Measurements from ENCODE around the gene LETMD1.
"Not testable (repeated sequence)": the region's sequence is repeated elsewhere in the genome, so short reads cannot be mapped to it uniquely, and the experiment has no call there.

Gene LETMD1

DNA sequence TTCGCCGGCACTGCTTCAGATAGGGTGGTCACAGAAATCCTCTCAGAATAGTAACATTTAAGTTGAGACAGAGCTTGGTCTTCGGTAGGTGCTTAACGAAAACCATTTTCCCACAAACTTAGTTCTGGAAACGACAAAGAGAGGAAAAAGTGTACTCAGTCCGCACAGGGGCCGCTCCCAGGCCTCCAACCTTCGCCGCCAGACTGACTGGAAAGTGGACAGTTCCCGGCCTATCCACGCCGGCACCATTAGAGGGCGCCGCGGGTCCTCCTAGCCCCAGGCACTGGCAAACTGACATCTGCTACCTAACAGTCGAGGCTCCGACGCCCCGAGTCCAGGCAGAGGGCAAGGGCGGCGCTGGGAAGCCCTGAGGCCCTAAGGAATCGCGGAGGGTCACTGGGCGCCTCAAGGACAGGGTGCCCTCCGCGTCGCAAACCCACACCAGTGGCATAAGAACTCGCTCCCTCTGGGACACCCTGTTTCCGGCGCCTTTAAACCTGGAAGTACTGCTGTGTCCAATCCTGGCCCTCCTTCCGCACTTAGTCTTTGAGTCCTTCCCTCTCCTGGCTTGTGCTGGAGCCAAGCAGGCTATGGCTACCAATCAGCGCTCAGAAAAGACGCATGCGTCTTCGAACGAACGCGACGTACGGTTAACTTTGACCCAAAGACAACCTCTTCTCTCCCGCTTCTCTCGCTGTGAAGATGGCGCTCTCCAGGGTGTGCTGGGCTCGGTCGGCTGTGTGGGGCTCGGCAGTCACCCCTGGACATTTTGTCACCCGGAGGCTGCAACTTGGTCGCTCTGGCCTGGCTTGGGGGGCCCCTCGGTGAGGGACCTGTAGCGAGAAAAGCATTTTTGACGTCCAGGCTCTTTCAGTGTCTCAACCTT lies at the start of gene LETMD1:
Gene LETMD1, plus strand, starts transcription at position 673 of the 886 bp plus-strand sequence. Its CDS starts 30 bp downstream, at position 703.
- TF ChIP-seq ZNF274 (IDR thresholded peaks at IDR 0.05; ENCODE audit: low read depth, low read length): no peak
- H3K4me3 ChIP-seq (ENCODE audit: low read length): peak within 1 kb of the TSS; percentile 95

DNA sequence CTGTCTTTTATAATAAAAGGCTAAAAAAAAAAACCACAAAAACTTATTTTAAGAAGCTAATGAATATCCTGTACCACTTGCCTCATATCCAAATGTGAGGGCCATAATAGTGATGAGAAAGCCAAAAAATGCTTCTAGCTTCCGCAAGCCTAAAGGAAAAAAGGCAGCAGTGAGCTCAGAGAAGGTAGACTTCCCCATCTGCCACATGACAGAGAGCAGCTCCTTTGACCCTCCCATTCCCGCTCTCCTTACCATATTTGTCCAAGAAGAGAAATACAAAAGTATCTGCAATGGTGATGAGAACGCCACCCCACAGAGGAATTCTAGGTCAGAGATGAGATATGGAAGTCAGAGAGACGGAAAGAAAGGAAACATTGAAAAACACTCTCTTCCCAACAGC lies 49.0 kb upstream of the LETMD1 start:
- H3K4me3 ChIP-seq (ENCODE audit: low read length): no peak overlapping the region
- no peak for TF ChIP-seq ZNF274 (IDR thresholded peaks at IDR 0.05; ENCODE audit: low read depth, low read length)

DNA sequence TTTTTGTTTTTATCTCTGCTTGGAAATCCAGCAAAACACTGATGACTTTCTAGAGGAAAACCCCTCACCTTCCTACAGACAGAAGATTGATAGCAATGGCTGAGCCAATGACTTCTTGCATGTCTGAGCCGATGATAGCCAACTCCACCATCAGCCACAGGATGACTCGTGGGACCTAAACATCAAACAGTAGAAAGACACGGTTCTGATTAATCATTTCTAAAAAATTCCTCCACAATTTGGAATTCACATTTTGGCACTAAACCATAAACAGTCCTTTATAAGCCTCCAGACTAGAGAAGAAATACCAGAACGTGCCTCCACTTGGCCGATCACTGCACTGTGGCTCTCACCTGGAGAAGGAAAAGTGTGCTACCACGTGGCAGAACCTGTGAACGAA lies 47.9 kb upstream of the LETMD1 start:
- H3K4me3 ChIP-seq (ENCODE audit: low read length): no peak overlapping the region
- TF ChIP-seq ZNF274 (IDR thresholded peaks at IDR 0.05; ENCODE audit: low read depth, low read length): no peak

DNA sequence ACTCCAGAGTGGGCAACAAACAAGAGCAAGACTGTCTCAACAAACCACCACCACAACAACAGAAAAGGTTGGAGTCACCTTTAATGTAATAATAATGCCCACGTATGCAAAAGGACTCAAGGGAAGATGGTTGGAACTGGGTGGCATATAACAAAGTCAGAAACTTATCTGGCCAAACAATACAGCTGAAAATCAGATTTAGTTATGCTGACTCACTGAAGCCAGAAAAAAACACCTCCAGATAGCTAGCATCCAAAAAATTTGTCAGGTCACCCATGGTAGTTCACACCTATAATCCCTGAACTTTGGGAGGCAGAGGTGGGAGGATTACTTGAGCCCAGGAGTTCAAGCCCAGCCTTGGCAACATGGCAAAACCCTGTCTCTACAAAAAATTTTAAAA lies 46.3 kb upstream of the LETMD1 start:
- no peak for TF ChIP-seq ZNF274 (IDR thresholded peaks at IDR 0.05; ENCODE audit: low read depth, low read length)
- no peak overlapping the region for H3K4me3 ChIP-seq (ENCODE audit: low read length)

DNA sequence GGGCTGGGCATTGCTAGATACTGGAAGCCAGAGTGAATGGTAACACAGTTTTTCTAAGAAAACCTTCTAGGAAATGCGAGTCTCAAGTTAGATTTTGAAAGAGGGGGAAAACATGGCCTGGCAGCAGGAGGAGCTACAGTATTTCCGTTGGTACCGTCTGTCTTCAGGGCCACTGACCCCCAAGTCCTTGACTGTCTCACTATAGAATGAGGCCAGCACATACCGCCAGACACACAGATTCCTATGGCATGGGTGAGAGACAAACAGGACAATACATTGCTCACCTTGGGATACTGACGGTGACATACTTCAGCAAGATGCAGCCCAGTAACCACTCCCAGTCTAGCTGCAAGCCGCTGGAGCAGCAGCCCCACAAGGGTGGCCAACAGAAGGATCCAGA lies 43.6 kb upstream of the LETMD1 start:
- TF ChIP-seq ZNF274 (IDR thresholded peaks at IDR 0.05; ENCODE audit: low read depth, low read length): no peak
- H3K4me3 ChIP-seq (ENCODE audit: low read length): no peak overlapping the region

DNA sequence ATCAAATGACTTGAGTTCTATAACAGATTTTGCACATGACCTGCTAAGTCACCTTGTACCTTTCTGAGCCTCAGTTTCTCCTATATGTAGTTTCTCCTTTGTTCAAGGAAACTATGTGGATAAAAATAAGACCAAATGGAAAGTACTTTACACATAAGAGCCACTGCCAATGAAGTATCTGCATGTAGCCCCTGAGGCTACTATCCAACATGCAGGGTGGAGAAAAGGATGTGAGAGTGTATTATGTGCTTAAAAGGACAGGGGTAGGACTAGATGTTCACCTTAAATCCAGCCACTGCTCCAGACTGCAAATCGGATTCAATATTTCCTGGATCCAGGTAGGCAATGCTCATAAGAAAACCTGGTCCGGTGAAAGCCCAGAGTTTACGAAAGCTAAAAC lies 43.1 kb upstream of the LETMD1 start:
- TF ChIP-seq ZNF274 (IDR thresholded peaks at IDR 0.05; ENCODE audit: low read depth, low read length): no peak
- H3K4me3 ChIP-seq (ENCODE audit: low read length): no peak overlapping the region

- TF ChIP-seq ZNF274 (IDR thresholded peaks at IDR 0.05; ENCODE audit: low read depth, low read length): no peak
- no peak overlapping the region for H3K4me3 ChIP-seq (ENCODE audit: low read length)
These were observed 42.5 kb upstream of the LETMD1 start for GRCh38 chr12:51005671-51006070.

DNA sequence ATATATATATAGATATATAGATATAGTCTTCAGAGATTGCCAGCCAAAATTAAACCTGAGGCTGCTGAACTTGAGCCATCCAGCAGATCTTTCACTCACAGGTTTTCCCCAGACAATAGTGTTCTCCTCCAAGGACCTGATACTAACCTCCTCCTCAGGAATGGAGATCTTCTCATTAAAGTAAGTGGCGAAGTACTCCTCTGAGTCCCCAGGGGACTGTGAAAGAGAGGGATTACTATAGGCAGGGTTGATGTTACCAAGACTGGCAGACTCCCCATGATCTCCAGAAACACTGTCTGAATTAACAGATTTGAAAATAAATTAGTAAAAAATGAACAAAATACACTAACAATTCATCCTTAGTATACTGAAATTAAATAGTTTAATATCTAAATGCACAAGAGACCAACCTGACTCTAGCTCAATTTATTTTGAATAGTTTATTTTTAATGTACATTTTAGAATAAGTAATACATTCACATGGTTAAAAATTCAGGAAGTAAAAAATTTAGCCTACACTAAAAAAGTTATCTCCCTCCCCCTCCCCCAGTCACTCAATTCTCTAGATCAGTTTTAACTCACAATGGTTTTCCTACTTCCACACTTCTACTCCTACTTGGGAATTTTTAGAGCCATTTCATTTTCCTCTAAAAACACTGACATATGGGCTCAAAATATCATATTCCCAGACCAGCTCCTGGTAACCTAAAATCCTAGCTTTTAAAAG lies 39.6 kb upstream of the LETMD1 start:
- no peak for TF ChIP-seq ZNF274 (IDR thresholded peaks at IDR 0.05; ENCODE audit: low read depth, low read length)
- H3K4me3 ChIP-seq (ENCODE audit: low read length): no peak overlapping the region

- no peak overlapping the region for H3K4me3 ChIP-seq (ENCODE audit: low read length)
- TF ChIP-seq ZNF274 (IDR thresholded peaks at IDR 0.05; ENCODE audit: low read depth, low read length): no peak
These were observed 39.1 kb upstream of the LETMD1 start for GRCh38 chr12:51009056-51009440.

GRCh38 chr12:51011955-51012354 lies 36.2 kb upstream of the LETMD1 start:
- TF ChIP-seq ZNF274 (IDR thresholded peaks at IDR 0.05; ENCODE audit: low read depth, low read length): no peak
- no peak overlapping the region for H3K4me3 ChIP-seq (ENCODE audit: low read length)

DNA sequence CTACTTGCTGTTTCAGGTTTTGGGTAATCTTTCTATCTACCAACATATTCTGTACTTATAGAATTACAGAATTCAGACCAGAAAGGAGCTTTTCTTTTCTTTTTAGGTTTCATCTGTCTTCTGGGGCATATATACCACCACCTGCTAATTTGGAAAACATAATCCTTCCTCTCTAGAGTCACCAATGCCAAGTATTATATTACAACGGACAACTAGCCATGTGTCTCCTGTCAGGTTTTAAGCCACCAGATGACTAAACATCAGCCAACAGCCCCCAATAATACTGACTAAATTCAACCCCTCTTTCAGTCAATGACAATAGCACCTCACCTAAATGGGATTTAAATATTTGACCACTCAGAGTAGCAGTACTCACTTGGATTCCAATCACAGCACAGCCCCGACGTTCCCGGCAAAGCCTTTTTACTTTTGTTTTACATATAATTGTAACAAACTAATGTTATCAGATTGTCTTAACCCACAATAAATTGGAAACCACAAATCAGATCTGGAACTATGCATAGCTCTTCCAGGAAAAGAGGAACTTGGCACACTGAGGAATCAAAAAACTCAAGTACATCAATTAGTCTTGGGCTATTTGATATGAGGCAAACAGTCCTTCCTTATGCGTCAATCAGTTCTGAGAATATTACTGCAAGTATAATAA lies 35.4 kb upstream of the LETMD1 start:
- TF ChIP-seq ZNF274 (IDR thresholded peaks at IDR 0.05; ENCODE audit: low read depth, low read length): no peak
- H3K4me3 ChIP-seq (ENCODE audit: low read length): no peak overlapping the region

DNA sequence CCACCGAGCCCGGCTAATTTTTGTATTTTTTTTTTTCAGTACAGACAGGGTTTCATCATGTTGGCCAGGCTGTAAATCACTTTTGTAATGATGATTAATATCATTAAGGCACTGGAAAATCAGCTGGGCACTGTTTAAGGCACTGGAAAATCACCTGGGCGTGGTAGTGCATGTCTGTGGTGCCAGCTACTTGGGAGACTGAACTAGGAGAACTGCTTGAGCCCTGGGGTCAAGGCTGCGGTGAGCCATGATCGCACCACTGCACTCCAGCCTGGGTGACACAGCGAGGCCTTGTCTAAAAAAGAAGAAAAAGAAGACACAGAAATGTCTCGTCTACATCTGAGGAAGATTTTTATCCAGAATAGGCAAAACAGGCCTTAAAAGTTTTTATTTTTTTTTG lies 34.7 kb upstream of the LETMD1 start:
- no peak overlapping the region for H3K4me3 ChIP-seq (ENCODE audit: low read length)
- TF ChIP-seq ZNF274 (IDR thresholded peaks at IDR 0.05; ENCODE audit: low read depth, low read length): no peak

- not testable (repeated sequence) for H3K4me3 ChIP-seq (ENCODE audit: low read length)
These were observed 33.7 kb upstream of the LETMD1 start for GRCh38 chr12:51014467-51014866.

DNA sequence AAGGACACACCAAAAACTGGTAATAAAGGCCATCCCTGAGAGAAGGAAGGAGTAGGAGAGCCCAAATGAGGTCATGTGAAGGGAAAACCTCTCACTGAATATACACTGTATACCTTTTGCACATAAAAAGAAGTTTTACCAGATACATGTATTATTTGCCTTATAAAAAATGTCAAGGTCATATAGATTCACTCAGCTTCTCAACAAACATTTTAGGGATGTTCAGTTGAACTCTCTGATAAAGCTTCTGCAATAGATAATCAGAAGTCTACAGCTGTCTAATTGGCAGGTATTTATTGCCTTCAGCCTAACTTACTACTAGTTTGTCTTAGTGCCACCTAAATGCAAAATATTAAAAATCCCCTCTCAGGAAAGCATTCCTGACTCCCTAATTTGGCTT lies 30.7 kb upstream of the LETMD1 start:
- H3K4me3 ChIP-seq (ENCODE audit: low read length): no peak overlapping the region
- no peak for TF ChIP-seq ZNF274 (IDR thresholded peaks at IDR 0.05; ENCODE audit: low read depth, low read length)

GRCh38 chr12:51018956-51019355 lies 29.2 kb upstream of the LETMD1 start:
- H3K4me3 ChIP-seq (ENCODE audit: low read length): no peak overlapping the region
- TF ChIP-seq ZNF274 (IDR thresholded peaks at IDR 0.05; ENCODE audit: low read depth, low read length): no peak
